ENCODE data around the gene PRF1. TPM values are rescaled to one million over a fixed set of nuclear protein-coding genes. Genes with fewer than 3 reads are reported as not detected.

PRF1 gene
- polyA plus RNA-seq, 1 experiment = not detected

GRCh38 chr10:70629338-70629737 lies 26.8 kb upstream of the PRF1 start:
- TF ChIP-seq, protein P1, sequence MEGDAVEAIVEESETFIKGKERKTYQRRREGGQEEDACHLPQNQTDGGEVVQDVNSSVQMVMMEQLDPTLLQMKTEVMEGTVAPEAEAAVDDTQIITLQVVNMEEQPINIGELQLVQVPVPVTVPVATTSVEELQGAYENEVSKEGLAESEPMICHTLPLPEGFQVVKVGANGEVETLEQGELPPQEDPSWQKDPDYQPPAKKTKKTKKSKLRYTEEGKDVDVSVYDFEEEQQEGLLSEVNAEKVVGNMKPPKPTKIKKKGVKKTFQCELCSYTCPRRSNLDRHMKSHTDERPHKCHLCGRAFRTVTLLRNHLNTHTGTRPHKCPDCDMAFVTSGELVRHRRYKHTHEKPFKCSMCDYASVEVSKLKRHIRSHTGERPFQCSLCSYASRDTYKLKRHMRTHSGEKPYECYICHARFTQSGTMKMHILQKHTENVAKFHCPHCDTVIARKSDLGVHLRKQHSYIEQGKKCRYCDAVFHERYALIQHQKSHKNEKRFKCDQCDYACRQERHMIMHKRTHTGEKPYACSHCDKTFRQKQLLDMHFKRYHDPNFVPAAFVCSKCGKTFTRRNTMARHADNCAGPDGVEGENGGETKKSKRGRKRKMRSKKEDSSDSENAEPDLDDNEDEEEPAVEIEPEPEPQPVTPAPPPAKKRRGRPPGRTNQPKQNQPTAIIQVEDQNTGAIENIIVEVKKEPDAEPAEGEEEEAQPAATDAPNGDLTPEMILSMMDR (IDR thresholded peaks at IDR 0.05; ENCODE audit: insufficient read depth, low read depth, low read length) = no peak
- POLR2A ChIA-PET = no interaction called here
- CTCF ChIA-PET = no interaction called here
- no peak for DNase-seq (ENCODE audit: low read depth)
- Histone ChIP-seq H3K27me3 (ENCODE audit: control insufficient read depth, insufficient read depth, low read length) (peaks cover 5% of the 10 kb centered on the region; the same call in 1 of the 2 replicates), H3K36me3 (ENCODE audit: control insufficient read depth, insufficient read depth, low read length) (no peaks in the 10 kb centered on the region), H3K4me3 (ENCODE audit: low read depth, low read length) (no peak overlapping the region)

DNA sequence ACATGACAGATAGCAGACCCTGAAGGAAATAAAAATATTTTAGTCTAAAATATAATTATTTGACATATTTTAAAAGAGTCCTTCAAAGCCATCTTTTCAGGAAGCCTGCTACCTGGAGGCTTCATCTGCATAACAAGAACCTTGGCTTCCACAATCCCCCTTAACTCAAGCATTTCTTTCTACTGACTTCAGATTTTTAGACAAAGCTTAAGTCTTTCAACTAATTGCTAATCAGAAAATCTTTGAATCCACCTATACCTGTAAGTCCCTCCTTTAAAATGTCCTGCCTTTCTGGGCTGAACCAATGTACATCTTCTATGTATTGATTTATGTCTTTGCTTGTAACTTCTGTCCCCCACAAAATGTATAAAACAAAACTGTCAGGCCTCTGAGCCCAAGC lies 23.5 kb upstream of the PRF1 start:
- POLR2A ChIA-PET = no interaction called here
- no peaks in the 10 kb centered on the region for H3K36me3 ChIP-seq (ENCODE audit: control insufficient read depth, insufficient read depth, low read length)
- DNase-seq (ENCODE audit: low read depth) = no peak
- CTCF ChIA-PET = no interaction called here
- TF ChIP-seq, protein P1 (IDR thresholded peaks at IDR 0.05; ENCODE audit: insufficient read depth, low read depth, low read length) = no peak
- H3K27me3 ChIP-seq (ENCODE audit: control insufficient read depth, insufficient read depth, low read length) = peaks cover 4% of the 10 kb centered on the region
- H3K4me3 ChIP-seq (ENCODE audit: low read depth, low read length) = no peak overlapping the region

- TF ChIP-seq, protein P1 (IDR thresholded peaks at IDR 0.05; ENCODE audit: insufficient read depth, low read depth, low read length) = no peak
- ChIA-PET CTCF (interaction anchor here (0.7 to 1.0 kb wide), 3 partner anchors 32 to 135 kb away, joined by 3 to 4 read pairs (median 3); no protein-coding TSS in a partner anchor), POLR2A (no interaction called here)
- Histone ChIP-seq H3K4me3 (ENCODE audit: low read depth, low read length) (no peak overlapping the region), H3K27me3 (ENCODE audit: control insufficient read depth, insufficient read depth, low read length) (peaks cover 4% of the 10 kb centered on the region), H3K36me3 (ENCODE audit: control insufficient read depth, insufficient read depth, low read length) (no peaks in the 10 kb centered on the region)
- DNase-seq (ENCODE audit: low read depth) = no peak
These were observed 20.7 kb upstream of the PRF1 start for GRCh38 chr10:70622981-70623844.

DNA sequence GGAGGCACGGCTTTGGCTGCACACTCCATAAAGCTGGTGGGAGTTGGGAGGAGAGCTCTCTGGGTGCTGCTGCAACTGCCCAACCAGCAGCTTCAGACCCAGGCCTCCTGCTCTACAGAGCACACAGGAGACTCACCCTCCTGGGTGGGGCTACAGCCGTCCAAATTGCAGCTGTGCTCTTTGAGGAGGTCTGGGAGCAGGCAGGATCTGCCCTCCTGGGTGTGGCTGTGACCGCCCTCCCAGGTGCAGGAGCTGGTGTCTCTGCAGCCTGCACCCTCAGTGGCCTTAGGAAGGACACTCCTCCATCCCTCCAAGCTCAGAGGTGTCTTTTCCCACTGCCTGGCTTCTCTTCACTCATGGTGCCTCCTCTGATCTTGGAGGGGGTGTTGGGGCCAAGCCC lies 20.0 kb upstream of the PRF1 start:
- ChIA-PET POLR2A (no interaction called here), CTCF (interaction anchor here (1.0 kb wide), 1 partner anchor 74 kb away, joined by 3 read pairs; no protein-coding TSS in a partner anchor)

GRCh38 chr10:70621503-70622078 lies 19.1 kb upstream of the PRF1 start:
- Histone ChIP-seq H3K27me3 (ENCODE audit: control insufficient read depth, insufficient read depth, low read length) (peaks cover 7% of the 10 kb centered on the region; the same call in 1 of the 2 replicates), H3K4me3 (ENCODE audit: low read depth, low read length) (no peak overlapping the region), H3K36me3 (ENCODE audit: control insufficient read depth, insufficient read depth, low read length) (no peaks in the 10 kb centered on the region)
- ChIA-PET POLR2A (no interaction called here), CTCF (interaction anchor here (1.1 kb wide), 1 partner anchor 35 kb away, joined by 3 read pairs; no protein-coding TSS in a partner anchor)
- TF ChIP-seq, protein P1 (IDR thresholded peaks at IDR 0.05; ENCODE audit: insufficient read depth, low read depth, low read length) = no peak
- DNase-seq (ENCODE audit: low read depth) = no peak

More for the DNA sequence above, 20.0 kb upstream of the PRF1 start:
- TF ChIP-seq, protein P1 (IDR thresholded peaks at IDR 0.05; ENCODE audit: insufficient read depth, low read depth, low read length) = no peak
- Histone ChIP-seq H3K4me3 (ENCODE audit: low read depth, low read length) (no peak overlapping the region), H3K27me3 (ENCODE audit: control insufficient read depth, insufficient read depth, low read length) (peaks cover 4% of the 10 kb centered on the region; the same call in 1 of the 2 replicates), H3K36me3 (ENCODE audit: control insufficient read depth, insufficient read depth, low read length) (no peaks in the 10 kb centered on the region)
- DNase-seq (ENCODE audit: low read depth) = no peak
